HL-60/S4 treated with phorbol 12-myristate 13-acetate at 8.2 ng/mL for 4 days and 3 days (cell line): ENCODE data around the gene SP110.

Experiments used
- in situ Hi-C: fragments of 300-500 bp; cut with MboI; formaldehyde crosslinking; loops from 2 replicates; pipeline ENCODE4 v1.15.0; 2022; ENCODE audit warnings: low sequenced_read_pairs

SP110 gene

GRCh38 chr2:230172852-230173251 is 46.9 kb downstream of the SP110 start:
- in situ Hi-C loops, result no loop called here

- in situ Hi-C loops, result no loop called here
Observed at GRCh38 chr2:230172156-230172555, 47.6 kb downstream of the SP110 start.

- in situ Hi-C loops, result no loop called here
Observed at GRCh38 chr2:230170532-230170931, 49.3 kb downstream of the SP110 start.

- in situ Hi-C loops, result no loop called here
Observed at GRCh38 chr2:230166557-230167170, 53.1 kb downstream of the SP110 start.

GRCh38 chr2:230164139-230164538 is 55.6 kb downstream of the SP110 start:
- in situ Hi-C loops, result no loop called here

- in situ Hi-C loops, result no loop called here
Observed at GRCh38 chr2:230162981-230163380, 56.8 kb downstream of the SP110 start.

- in situ Hi-C loops, result no loop called here
Observed at GRCh38 chr2:230161184-230161583, 58.6 kb downstream of the SP110 start.

GRCh38 chr2:230160112-230160660 is 59.6 kb downstream of the SP110 start:
- in situ Hi-C loops, result no loop called here

- in situ Hi-C loops, result loop anchor here (10.0 kb wide), 1 partner anchor 154 kb away; no protein-coding TSS in a partner anchor
Observed at GRCh38 chr2:230158468-230158867, 61.3 kb downstream of the SP110 start.

- in situ Hi-C loops, result loop anchor here (10.0 kb wide), 1 partner anchor 152 kb away; no protein-coding TSS in a partner anchor
Observed at GRCh38 chr2:230156782-230157699, 62.7 kb downstream of the SP110 start.

- in situ Hi-C loops, result loop anchor here (10.0 kb wide), 1 partner anchor 151 kb away; no protein-coding TSS in a partner anchor
Observed at GRCh38 chr2:230155359-230155758, 64.4 kb downstream of the SP110 start.

GRCh38 chr2:230153390-230153976 is 66.3 kb downstream of the SP110 start:
- in situ Hi-C loops, result loop anchor here (10.0 kb wide), 1 partner anchor 149 kb away; no protein-coding TSS in a partner anchor

- in situ Hi-C loops, result loop anchor here (10.0 kb wide), 1 partner anchor 148 kb away; no protein-coding TSS in a partner anchor
Observed at GRCh38 chr2:230152334-230152733, 67.5 kb downstream of the SP110 start.

GRCh38 chr2:230144355-230144754 is 75.4 kb downstream of the SP110 start:
- in situ Hi-C loops, result no loop called here

- in situ Hi-C loops, result no loop called here
Observed at GRCh38 chr2:230140667-230141066, 79.1 kb downstream of the SP110 start.

GRCh38 chr2:230137902-230138539 is 81.8 kb downstream of the SP110 start:
- in situ Hi-C loops, result no loop called here

- in situ Hi-C loops, result no loop called here
Observed at GRCh38 chr2:230135130-230135525, 84.7 kb downstream of the SP110 start.

GRCh38 chr2:230134496-230135129 is 85.2 kb downstream of the SP110 start:
- in situ Hi-C loops, result no loop called here

GRCh38 chr2:230131366-230131765 is 88.4 kb downstream of the SP110 start:
- in situ Hi-C loops, result no loop called here

- in situ Hi-C loops, result no loop called here
Observed at GRCh38 chr2:230130668-230131364, 89.0 kb downstream of the SP110 start.
